DLD1 (cell line): ENCODE results near the gene MANF.

Source experiments
- in situ Hi-C: cut with HindIII; loops from 2 replicates; pipeline ENCODE4 v1.10.0; 2017; ENCODE audit warnings: low sequenced_read_pairs

The MANF gene

DNA sequence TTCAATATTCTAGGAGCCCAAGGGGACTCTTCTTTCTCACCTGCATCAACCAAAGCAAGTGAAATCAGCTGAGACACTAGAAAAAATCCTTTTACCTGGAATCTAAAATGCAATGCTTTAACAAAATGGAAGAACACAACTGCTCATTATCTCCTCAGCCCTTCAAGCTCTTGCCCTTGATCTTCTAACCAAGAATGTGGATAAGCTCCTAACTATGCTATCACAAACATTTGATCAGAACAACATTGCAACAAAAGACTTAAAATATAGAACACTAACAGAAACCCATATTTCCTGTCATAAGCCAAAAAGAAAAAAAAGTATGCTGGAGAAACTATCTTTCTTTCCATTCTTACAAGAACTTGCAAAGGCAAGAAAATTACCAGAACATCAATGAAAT is 18.6 kb downstream of the MANF start:
- in situ Hi-C loops = no loop called here

- in situ Hi-C loops = loop anchor here (5.0 kb wide), 1 partner anchor 34 kb away; no protein-coding TSS in a partner anchor
Observed at GRCh38 chr3:51408021-51408420, 22.9 kb downstream of the MANF start.

- in situ Hi-C loops = loop anchor here (5.0 kb wide), 1 partner anchor 33 kb away; no protein-coding TSS in a partner anchor
Observed at GRCh38 chr3:51408813-51409212, 23.7 kb downstream of the MANF start.

GRCh38 chr3:51422211-51422610 is 37.1 kb downstream of the MANF start:
- in situ Hi-C loops = no loop called here

DNA sequence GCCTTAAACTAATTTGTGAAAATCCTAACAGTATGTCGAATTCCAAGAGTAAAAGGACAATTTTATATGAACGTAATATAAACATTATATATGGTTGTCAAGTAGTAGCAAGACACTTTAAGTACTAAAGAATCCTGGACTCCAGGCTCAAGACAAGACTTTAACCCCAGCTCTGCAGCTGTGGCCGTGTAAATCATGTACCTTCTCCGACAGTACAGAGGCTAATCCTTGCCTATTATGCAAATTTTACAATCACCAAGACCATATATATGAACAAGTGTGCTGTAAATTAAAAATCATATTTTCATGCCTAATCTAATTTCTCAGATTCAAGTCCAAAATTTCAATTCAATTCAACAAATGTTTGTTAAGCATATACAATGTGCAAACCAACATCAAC is 41.8 kb downstream of the MANF start:
- in situ Hi-C loops = no loop called here

- in situ Hi-C loops = no loop called here
Observed at GRCh38 chr3:51429138-51429537, 44.0 kb downstream of the MANF start.

- in situ Hi-C loops = no loop called here
Observed at GRCh38 chr3:51434110-51434509, 49.0 kb downstream of the MANF start.

GRCh38 chr3:51434746-51435327 is 49.7 kb downstream of the MANF start:
- in situ Hi-C loops = no loop called here

- in situ Hi-C loops = no loop called here
Observed at GRCh38 chr3:51436998-51437639, 52.0 kb downstream of the MANF start.
